ENCODE data around the gene MUC20. TPM values are rescaled to one million over a fixed set of nuclear protein-coding genes. Genes with fewer than 3 reads are reported as not detected.
"Not testable (repeated sequence)": the region's sequence is repeated elsewhere in the genome, so short reads cannot be mapped to it uniquely, and the experiment has no call there.

Gene MUC20
- total RNA-seq, 1 donor from 2014 or later: 2.0 TPM

DNA sequence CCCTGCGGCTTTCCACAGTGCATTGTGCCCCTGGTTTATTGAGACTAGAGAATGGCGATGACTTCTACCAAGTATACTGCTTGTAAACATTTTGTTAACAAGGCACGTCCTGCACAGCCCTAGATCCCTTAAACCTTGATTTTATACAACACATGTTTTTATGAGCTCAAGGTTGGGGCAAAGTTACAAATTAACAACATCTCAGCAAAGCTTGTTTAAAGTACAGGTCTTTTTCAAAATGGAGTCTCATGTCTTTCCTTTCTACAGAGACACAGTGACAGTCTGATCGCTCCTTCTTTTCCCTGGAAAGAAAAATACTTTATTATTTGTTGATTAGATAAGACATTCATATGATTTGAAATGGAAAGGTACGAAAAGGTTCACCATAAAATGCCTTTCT lies 8.0 kb downstream of the MUC20 start:
- DNase-seq (ENCODE audit: low spot score): not testable (repeated sequence)

DNA sequence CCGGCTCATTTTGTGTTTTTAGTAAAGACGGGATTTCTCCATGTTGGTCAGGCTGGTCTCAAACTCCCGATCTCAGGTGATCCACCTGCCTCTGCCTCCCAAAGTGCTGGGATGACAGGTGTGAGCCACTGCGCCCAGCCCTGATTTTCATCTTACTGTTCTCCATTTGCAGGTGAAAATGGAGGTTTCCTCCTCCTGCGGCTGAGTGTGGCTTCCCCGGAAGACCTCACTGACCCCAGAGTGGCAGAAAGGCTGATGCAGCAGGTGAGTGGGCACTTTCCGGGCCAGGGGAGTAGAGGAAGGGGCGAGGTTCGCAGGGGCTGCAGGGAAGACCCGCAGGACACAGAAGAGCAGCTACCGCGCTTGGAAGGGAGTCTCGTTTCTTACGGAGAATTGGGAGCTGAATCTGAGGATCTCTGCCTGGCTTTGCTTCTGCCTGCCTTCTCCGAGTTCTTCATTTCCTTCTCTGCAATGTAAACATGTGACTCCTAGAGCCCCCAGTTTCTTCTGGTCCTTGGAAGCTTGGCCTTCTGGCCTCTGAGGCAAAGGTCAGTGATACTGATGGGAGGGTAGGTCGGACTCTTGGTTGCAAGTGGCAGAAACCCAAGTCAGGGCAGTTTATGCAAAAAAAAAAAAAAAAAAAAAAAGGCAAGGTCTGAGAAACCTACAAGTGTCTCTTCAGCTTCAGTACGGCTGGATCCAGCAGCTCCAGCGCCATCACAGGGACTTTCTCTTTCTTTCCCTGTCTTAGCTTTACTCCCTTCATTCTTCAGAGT lies 8.9 kb downstream of the MUC20 start:
- DNase-seq (ENCODE audit: low spot score): no peak

DNA sequence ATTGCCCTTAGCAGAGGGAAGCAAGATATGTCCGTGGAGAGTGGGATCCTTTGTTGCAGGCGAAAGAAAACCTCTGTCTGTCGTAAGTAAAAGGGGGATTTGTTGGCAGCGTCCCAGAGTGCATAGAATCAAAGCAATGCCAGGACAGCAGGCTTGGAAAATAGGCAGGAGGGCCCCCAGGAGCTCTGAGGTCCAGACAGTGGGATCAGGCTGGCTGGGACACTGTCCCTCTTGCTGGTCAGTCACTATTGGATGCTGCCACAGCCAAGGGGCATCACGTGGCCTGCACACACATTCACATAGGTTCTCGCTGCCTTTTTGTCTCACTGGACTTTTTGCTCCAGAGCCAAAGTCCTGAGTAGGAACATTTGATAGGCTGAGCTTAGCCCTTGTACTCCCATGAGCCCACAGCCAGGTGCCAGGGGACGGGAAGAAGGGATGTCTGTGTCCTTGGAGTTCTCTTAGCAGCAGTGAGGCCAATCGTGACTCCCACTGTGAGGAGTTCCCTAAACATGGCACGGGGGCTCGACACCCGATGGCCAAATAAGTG lies 10.7 kb downstream of the MUC20 start:
- no peak for DNase-seq (ENCODE audit: low spot score)

DNA sequence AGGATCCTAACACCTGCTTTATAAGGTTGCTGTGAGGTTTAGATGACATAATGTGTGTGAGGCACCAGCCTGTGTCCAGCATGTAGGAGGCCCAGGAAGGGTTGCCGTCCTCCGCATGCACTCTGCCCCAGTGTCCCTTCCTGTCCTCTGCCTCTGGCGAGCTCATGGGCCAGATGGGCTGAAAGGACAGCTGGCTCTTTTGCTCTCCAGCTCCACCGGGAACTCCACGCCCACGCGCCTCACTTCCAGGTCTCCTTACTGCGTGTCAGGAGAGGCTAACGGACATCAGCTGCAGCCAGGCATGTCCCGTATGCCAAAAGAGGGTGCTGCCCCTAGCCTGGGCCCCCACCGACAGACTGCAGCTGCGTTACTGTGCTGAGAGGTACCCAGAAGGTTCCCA lies 12.2 kb downstream of the MUC20 start:
- no peak for DNase-seq (ENCODE audit: low spot score)

DNA sequence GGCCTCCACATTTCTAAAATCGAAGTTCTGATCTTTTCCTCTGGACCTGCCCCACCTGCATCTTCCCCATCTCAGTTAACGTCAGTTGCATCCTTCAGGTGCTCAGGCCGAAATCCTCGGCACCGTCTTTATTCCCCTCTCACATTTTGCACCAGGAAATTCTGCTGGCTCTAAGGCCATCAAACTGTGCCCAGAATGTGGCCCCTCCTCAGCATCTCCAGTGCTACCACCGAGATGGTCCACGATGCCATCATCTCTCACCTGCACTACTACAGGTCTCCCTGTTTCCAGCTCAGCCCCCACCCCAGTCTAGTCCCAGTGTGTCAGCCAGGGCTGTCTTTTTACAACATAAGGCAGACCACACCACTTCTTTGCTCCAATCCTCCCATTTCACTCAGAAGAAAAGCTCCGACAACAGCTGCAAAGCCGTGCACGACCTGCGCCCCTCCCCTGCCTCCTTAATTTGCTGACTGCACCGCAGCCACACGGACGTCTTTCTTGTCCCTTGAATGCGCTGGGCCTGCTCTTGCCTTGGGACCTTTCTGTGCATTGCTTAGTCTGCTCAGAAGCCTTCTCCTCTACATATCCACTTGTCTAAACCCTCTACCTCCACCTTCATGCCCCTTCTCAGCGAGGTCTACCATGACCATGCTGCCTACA lies 14.4 kb downstream of the MUC20 start:
- DNase-seq (ENCODE audit: low spot score): no peak

DNA sequence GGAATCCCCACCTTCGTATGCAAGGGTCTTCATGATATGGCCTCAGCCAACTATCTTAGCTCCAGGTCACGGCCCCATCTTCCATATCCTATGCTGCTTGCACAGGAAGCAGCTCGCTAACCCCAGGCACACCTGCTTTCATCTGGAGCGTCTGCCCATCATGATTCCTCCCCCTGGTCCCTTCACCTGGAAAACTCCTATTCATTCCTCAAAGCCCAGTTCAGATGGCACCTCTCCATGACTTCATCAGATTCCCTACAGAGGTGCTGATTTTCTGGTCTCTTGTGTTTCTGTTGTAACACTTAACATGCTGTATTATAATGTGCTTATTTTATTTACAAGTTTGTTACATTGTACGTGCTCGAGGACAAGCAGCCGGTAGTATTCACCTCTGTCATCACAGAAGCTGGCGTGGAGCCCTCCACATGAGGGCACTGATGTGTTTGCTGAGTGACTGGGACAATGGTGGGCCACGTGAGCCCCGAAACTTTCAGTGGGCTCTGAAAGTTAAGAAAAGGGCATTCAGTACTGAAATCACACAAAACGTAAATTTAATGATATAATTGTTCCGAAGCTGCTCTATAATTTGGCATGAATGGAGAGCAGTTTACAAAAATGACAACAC lies 16.2 kb downstream of the MUC20 start:
- DNase-seq (ENCODE audit: low spot score): no peak

DNA sequence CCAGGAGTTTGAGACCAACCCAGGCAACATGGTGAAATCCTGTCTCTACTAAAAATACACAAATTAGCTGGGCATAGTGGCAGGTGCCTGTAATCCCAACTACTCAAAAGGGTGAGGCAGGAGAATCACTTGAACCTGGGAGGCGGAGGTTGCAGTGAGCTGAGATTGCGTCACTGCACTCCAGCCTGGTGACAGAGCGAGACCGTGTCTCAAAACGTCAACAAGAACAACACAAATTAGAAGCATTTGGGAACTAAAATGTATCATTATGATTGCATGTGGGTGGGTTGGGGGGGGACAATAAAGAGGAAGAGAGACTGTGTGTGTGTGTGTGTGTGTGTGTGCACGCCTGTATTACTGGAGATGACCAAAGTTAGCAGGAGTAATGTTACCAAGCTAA lies 17.0 kb downstream of the MUC20 start:
- DNase-seq (ENCODE audit: low spot score): not testable (repeated sequence)

DNA sequence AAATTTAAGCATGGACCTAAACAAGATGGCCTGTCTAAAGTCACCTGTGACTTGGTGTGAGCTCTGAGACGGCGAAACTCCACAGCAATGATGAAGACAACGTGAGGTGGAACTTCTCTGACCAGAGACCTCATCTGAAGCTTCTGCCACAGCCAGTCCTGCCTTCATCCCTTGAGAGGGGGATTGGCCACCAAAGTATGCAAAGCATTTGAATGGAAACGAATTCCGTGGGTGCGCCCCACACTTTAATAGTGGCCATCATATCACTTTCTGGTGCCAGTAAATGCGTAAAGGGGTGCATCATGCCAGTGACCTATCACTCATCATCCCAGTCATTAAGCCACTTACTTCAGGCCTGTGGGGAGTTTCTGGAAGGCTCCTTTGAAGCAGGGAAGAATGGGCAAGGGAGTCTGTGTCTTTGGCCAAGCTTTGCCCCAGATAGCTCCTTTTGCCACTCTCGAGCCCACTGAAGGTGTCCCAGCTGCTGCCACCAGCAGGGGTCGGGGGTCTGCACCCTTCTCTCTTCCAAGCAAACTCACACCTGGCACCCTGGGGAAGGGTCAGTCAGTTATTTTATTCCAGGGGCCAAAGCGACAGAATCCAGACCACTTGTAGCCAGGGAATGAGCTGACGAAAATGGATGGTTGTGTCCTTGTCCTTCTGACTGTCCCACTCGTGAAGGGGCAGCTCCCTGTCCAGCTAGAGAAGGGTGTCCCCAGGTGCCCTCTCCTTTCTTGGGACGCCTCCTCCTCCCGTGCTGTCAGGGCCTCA lies 17.7 kb downstream of the MUC20 start:
- no peak for DNase-seq (ENCODE audit: low spot score)

DNA sequence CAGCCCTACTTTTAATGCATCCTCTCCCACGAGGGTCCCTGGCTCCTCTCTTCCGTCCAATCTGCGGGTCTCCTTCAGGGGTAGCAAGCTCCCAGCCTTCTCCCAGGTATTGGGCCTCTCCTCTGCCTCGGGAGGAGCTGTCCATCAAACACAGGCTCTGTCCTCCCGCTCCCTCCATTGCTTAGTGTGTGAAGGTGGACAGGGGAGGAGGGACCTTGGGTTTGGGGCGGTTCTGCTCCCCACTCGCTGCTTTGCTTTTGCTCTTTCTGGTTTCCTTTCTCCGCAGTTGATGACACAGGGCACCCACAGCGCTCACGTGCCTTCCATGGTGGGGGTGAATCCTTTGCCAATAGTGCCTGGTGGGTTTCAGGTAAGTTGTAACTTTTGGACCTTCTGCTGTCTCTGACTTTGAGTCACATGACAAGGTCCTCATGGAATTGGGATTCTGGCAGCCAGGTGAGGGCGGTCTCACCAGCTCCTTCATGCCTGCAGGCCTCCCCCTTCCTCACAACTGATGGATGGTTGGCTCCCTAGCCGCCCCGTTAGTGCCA lies 18.9 kb downstream of the MUC20 start:
- DNase-seq (ENCODE audit: low spot score): no peak

DNA sequence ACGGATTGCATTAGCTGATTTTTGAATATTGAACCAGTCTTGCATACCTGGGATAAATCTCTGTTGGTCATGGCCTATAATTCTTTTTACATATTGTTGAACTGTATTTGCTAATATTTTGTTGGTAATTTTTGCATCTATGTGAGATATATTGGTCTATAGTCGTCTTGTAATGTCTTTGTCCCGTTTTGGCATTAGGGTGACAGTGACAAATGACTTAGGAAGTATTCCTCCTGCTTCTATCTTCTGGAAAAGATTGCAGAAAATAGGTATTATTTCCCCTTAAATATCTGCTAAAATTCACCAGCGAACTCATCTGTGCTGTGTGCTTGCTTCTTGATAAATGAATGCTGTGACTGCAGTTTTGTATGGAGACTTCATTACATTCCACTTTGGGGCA lies 23.7 kb downstream of the MUC20 start:
- no peak for DNase-seq (ENCODE audit: low spot score)

DNA sequence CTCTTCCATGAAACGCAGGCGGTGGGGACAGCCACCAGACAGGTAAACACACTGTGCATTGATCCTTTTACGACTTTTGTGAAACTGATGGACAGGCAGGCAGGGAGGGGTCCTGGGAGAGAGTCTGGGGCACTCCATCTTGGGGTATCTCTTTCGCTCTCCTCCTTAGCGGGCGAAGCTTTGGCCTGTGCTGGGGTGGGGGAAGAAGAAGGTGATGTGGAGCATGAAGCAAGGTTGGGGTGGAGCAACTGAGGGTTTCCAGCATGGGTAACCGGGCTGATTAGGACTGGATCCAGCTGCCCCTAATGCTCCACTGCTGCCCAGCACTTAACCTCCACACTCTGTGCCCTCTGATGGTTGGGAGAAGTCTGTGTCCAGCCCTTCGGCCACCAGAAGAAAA lies 25.6 kb downstream of the MUC20 start:
- no peak for DNase-seq (ENCODE audit: low spot score)

DNA sequence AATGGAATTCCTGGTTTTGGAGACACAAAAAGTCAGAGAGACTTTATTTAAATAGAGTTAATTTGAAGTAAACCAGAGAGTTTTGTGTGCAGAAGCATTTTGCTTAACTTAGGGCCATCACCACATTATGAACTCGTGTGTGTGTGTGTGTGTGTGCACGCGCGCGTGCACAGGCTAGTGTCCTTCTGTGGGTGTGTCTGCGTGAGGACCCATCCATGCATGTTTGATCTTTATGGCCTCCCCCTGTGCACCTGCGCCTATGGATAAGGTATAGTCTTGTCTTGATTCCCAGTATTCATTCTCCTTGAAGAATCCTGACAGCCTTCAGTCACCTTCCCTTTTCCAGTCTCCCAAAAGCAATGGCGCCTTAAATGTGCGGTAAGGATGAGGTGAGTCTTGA lies 26.0 kb downstream of the MUC20 start:
- DNase-seq (ENCODE audit: low spot score): no peak

DNA sequence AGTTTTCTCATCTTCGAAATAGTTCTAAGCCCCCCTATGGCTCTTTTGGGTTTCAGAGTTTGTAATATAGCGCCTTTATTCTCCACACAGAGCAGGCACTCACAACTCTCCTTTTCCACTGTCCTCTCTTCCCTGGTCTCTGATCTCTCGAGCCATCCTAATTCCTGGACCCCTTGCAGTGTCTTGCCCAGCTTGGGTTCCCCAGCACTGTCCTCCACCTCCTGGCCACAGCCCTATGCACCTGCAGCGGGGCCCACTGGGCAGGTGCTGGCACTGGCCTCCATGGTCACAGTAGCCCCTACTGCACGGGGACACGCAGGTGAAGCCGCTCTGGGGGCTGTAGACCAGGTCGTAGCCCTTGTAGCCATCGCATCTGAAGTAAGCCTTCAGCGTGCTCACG lies 27.9 kb downstream of the MUC20 start:
- no peak for DNase-seq (ENCODE audit: low spot score)

DNA sequence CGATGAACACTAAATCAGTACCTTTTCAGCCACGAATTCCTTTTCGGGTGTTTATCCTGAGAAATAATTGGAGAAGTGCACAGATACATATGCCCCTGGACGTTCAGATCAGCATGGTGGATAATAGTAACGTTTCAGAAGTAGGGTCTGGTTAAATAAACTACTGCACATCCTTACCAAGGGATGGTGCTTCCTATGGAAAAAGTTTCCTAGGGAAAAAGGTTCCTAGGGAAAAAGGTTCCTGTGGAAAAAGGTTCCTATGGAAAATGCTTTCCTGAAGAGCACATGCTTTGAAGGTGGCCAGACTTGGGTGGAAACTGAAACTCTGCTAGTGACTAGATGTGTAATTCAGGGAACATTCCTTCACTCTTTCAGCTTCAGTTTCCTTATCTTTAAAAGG lies 28.3 kb downstream of the MUC20 start:
- DNase-seq (ENCODE audit: low spot score): not testable (repeated sequence)

DNA sequence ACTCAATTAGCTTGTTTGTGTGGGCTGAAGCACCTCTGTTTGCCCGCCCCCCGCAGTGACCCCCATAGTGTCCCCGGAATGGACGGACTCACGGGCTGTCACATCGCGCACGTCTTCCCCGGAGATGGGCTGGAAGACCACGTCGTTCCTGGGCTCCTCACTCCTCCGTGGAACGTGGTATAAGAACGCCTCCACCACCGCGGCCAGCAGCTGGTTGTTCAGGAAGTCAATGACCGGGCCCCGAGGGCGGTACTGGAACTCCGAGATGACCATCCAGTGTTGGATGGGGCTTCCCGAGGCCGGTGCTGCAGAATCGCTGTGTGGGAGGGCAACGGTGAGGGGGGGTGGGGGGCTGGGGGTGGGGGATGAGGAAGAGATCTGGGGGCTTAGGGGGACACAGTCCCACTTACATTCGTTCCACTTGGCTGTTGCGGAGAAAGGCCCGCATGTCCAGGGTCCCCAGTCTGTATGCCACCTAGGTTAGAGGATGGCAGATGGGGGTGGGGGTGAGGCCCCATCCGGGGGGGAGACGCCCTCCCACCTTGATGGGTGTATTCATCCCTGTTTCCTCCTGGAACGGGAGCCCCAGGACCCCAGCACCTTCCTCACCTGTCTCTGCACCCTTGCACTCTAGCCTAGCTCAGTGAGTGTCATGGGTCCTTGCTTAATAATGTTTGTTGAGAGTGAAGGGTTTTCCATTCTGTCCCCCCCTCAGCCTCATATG lies 30.2 kb downstream of the MUC20 start:
- DNase-seq (ENCODE audit: low spot score): no peak

DNA sequence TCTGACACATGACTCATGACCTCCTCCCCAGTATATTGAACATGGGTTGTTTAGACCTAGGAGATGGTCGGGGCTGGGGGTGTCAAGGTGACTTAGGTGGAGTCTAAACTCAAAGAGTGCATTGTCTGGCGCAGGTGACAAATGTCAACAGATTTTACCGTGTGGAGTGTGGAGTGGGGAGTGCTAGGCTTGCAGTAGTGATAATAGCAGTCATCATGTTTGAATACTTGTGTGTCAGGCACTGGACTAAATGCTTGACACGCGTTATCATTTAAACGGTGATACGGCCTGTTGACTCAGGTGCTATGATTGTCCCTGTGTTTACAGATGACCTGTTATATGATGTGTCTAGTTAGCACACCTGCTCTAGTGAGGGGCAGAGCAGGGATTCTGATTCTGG lies 30.8 kb downstream of the MUC20 start:
- no peak for DNase-seq (ENCODE audit: low spot score)

DNA sequence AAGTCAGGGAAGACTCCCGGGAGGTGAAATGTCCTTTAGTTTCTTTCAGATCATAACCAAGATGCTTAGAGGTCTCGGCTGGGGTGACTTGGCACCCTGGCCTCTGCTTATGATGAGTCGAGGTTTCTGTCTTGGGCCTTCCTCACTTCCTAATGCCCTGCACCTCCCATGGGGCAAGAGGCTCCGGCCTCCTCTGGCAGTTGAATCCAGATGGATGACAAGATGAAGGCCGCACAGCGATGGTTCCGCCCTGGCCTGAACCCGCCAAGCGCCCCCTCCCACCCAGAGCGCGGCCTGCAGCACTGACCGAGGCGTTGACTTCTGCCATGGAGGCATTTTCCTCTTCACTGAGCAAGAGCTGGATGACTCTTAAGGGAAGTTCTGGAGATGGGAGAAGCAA lies 31.3 kb downstream of the MUC20 start:
- no peak for DNase-seq (ENCODE audit: low spot score)

DNA sequence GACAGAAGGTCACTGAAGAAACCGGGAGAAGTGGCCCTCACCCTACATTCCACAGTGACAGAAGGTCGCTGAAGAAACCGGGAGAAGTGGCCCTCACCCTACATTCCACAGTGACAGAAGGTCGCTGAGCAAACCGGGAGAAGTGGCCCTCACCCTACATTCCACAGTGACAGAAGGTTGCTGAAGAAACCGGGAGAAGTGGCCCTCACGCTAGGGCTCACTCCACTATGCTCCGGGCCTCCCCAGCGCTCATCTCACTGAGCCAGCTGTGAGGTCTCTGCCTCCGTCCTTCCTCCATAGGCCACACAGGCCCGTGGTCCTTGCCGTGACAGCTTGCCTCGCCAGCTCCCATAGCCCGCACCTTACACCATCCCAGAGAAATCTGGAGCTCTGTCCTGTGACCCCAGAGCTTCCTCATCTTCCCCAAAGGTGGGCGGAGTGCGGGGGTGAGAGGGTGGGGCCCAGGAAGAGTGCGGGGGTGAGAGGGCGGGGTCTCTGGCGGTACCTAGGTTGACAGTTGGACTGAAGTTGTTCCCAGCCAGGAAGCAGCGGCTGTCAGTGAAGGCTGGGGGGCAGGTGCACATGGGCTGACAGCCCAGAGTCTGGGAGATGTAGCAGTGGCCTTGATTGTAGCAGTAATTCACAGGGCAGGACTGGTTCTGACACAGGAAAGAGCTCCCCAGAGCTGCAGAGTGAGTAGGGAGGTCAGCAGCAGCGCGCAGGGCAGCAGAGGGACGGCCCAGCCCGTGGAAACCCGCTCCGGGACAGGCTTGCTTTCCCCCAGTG lies 32.0 kb downstream of the MUC20 start:
- DNase-seq (ENCODE audit: low spot score): no peak

DNA sequence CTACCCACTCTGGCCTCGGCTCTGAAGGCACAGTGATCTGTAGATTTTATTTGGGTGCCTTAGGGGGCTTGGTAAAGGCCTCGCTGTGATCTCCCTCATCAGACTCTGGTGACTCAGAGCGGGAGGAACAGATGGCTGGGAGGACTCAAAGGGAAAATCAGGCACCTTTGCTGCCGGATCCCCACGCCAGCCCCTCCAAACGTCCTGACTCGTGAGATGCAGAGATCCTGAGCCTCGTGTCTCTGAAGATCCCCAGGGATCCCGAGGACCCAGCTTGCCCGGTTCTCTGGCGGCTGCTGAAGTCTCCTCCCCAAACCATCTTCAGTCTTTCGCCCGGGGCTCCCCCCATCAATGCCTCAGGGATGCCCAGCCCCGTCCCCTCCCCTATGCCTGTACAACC lies 32.8 kb downstream of the MUC20 start:
- DNase-seq (ENCODE audit: low spot score): no peak

DNA sequence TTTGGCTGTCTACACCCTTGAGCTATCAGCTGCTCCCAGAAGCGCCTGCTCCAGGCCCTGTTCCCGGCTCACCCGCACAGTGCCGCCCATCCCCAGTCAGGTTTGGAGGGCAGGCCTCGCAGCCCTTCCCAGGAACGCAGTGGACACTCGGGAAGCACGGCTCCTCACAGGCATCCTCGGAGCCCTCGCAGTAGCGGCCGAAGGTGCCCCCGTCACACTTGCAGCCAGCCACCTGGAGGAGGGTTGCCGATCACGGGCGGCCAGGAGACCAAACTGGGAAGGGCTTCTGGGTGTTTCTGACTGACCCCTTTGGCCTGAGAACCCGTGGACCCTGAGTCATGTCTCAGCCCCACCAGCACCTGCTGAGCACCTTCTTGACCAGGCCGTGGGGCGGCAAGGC lies 33.4 kb downstream of the MUC20 start:
- no peak for DNase-seq (ENCODE audit: low spot score)
